ENCODE measurements around the gene TOX2.

Gene TOX2

DNA sequence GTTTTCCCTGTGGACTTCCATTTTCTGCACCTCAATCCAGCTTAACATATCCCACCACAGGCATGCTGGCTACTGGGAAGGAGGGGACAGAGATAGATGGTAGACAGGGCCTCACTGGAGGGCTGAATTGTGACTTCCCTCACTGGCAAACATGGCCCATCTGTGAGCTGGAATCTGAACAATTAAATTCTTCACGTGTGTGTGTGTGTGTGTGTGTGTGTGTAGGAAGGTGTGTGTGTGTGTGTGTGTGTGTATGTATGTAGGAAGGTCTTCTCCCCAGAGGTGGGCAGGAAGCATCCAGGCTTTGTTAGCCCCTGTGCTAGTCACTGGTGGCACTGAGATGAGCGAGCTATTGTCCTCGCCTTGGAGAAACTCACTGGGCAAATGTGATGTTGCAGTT, 5.4 kb upstream of the TOX2 start:
- Mint-ChIP-seq H3K27me3 (peaks cover 10% of the 10 kb centered on the region), H3K27ac (no peak overlapping the region), H3K36me3 (peaks cover 7% of the 10 kb centered on the region), H3K4me1 (ENCODE audit: low read depth) (peaks cover 14% of the 10 kb centered on the region), H3K4me3 (no peak overlapping the region), H3K9me3 (ENCODE audit: low read depth) (peaks cover 13% of the 10 kb centered on the region)

GRCh38 chr20:43909720-43910119, 4.9 kb upstream of the TOX2 start:
- Mint-ChIP-seq H3K9me3 (ENCODE audit: low read depth) (peaks cover 13% of the 10 kb centered on the region), H3K27me3 (peaks cover 10% of the 10 kb centered on the region), H3K27ac (no peak overlapping the region), H3K4me1 (ENCODE audit: low read depth) (peaks cover 14% of the 10 kb centered on the region), H3K36me3 (peaks cover 7% of the 10 kb centered on the region), H3K4me3 (no peak overlapping the region)

GRCh38 chr20:43910564-43910963, 4.1 kb upstream of the TOX2 start:
- Mint-ChIP-seq H3K27me3 (peaks cover 15% of the 10 kb centered on the region), H3K27ac (no peak overlapping the region), H3K36me3 (peaks cover 11% of the 10 kb centered on the region)

DNA sequence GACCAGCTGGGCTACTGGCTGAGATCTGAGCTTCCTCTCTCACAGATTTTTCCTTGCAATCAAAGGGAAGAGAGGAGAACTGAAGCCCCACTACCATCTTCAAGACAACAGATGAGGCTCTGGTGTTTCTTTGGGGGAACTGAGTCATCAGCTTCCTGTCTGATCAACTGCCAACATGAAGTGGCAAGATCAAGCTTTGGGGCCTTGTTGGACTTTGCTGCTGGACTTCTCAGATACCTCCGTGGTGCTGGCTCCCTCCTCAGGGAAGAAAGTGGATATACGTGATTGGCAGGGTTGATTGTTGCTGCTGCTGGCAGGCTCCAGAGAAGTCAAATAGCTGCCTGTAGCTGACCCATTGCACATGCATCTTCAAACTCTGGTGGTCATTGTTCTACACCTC, 3.6 kb upstream of the TOX2 start:
- H3K36me3 Mint-ChIP-seq, result peaks cover 11% of the 10 kb centered on the region
- no peak overlapping the region for H3K4me3 Mint-ChIP-seq
- H3K4me1 Mint-ChIP-seq (ENCODE audit: low read depth), result peaks cover 20% of the 10 kb centered on the region
- H3K27me3 Mint-ChIP-seq, result peaks cover 15% of the 10 kb centered on the region
- peaks cover 13% of the 10 kb centered on the region for H3K9me3 Mint-ChIP-seq (ENCODE audit: low read depth)
- no peak overlapping the region for H3K27ac Mint-ChIP-seq

More at GRCh38 chr20:43910564-43910963, 4.1 kb upstream of the TOX2 start:
- Mint-ChIP-seq H3K4me1 (ENCODE audit: low read depth) (peaks cover 20% of the 10 kb centered on the region), H3K9me3 (ENCODE audit: low read depth) (peaks cover 13% of the 10 kb centered on the region), H3K4me3 (no peak overlapping the region)

DNA sequence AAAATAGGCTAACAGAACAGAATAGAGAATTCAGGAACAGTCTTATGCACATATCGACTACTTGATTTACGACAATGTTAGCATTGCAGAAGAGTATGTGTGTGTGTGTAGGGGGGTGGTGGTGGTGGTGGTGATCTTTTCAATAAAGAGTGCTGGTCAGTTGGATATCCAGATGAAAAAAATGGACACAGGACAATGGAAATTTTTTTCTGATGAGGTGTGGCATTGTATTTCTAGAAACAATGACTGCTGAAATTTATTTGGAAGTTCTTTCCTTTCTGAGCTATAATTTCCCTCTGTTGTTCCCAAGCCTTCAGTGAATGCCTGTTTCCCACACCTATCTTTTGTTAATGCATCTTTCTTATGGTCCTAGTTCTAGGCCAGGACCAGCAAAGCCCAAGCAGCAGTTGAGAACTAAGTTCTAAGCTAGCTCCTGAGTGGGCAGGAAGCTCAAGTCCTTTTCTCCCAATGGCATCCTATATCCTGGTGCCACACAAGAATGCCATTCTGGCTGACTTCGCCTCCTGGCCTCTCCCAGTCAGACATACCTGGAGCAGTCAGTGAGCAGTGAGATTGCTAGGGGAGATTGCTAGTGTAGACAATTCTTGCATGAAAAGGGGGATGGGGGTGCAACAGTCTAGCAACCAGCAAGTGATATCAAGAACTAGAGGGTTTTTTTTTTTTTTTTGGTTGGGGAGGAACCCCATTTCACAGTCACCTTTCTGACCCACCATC, 1.2 kb upstream of the TOX2 start:
- peaks cover 9% of the 10 kb centered on the region for H3K36me3 Mint-ChIP-seq
- H3K27ac Mint-ChIP-seq, result peak overlapping the region; percentile 23
- peaks cover 23% of the 10 kb centered on the region for H3K27me3 Mint-ChIP-seq

DNA sequence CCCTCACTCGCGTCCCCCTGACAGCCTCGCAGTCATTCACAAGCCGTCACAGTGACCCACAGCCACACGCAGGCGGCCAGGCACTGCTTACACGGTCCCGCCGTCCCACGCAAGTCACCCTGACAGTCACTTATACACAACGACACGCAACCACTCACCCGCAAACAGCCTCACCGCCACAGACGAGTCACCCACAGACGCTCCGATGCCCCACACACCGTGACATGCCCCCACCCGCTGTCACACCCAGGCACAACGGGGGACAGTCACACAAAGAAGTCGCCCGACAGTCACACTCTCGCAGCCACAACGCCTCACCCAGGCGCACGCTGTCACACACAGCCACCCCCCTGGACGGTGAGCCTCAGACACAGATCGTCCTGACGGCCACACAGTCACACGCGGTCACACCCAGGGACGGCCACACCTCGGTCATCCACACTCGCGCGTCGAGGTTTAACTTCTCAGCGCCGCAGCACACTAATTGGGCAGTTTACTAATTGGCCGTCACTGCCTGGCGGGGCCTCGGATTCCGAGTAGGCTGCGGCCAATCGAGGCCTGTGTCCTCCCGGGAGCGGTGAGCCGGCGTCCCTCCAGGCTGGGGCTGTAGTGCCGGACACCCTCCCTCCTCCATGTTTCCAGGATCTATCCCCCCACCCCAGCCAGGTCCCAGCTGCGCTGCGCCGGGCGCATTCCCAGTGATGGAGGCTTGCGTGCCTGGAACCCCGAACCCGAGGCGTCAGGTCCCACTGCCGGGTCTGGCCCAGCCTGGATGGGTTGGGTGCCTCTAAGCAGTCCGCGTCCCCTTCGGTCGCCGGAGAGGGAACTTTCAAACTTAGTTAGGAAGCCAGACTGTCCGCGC, 790 bp downstream of the TOX2 start:
- Mint-ChIP-seq H3K27ac (peak overlapping the region; percentile 78), H3K9me3 (ENCODE audit: low read depth) (peaks cover 7% of the 10 kb centered on the region), H3K4me1 (ENCODE audit: low read depth) (peaks cover 29% of the 10 kb centered on the region), H3K27me3 (peaks cover 27% of the 10 kb centered on the region), H3K4me3 (peak overlapping the region; percentile 91), H3K36me3 (peaks cover 11% of the 10 kb centered on the region)

More for the DNA sequence above, 1.2 kb upstream of the TOX2 start:
- peak overlapping the region; percentile 83 for H3K4me3 Mint-ChIP-seq
- peaks cover 7% of the 10 kb centered on the region for H3K9me3 Mint-ChIP-seq (ENCODE audit: low read depth)
- H3K4me1 Mint-ChIP-seq (ENCODE audit: low read depth), result peaks cover 29% of the 10 kb centered on the region

DNA sequence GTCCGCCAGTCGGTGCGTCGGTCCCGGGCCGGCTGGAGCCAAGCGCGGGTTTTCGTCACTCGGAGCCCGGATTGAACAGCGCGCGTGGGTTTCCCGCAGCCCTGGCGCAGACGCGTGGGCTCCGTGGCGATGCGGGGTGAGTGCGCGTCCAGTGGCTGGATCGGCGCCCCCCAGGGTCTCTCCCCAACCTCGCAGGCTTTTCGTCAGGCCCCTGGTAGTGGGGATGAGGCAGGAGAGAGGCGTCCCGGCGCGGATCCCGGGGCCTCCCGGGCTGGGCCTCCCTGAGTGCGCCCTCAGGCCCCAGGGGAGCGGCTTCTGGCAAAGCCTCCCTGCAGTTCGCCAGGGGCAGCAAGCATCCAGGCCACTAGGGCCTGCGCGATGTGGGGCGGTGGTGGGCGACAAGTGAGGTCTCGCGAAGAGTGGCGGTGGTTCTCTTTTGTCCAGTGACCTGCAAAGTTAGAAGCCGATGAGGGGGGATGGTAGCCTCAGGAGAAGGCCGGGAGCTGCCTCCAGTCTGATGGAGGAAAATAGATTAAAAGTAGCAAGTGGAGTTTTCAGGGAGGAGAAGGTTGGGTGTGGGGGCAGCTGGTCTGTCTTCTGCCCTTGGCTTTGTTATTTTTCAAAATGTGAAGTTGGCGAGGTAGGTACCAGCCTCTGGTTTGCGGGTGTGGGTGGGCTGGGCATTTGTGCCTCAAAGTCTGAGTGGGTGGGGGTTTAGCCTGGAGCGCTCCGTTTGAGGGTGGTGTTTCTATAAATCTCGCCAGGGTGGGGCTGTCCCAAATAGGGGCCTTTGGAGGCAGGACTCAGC, 1.6 kb downstream of the TOX2 start:
- H3K4me3 Mint-ChIP-seq, result peak overlapping the region; percentile 47
- H3K4me1 Mint-ChIP-seq (ENCODE audit: low read depth), result peaks cover 24% of the 10 kb centered on the region
- H3K27me3 Mint-ChIP-seq, result peaks cover 27% of the 10 kb centered on the region
- peaks cover 11% of the 10 kb centered on the region for H3K36me3 Mint-ChIP-seq
- H3K9me3 Mint-ChIP-seq (ENCODE audit: low read depth), result peaks cover 7% of the 10 kb centered on the region
- H3K27ac Mint-ChIP-seq, result no peak overlapping the region

- Mint-ChIP-seq H3K9me3 (ENCODE audit: low read depth) (peaks cover 7% of the 10 kb centered on the region), H3K4me1 (ENCODE audit: low read depth) (peaks cover 30% of the 10 kb centered on the region), H3K27ac (no peak overlapping the region), H3K27me3 (peaks cover 27% of the 10 kb centered on the region), H3K36me3 (peaks cover 11% of the 10 kb centered on the region), H3K4me3 (peak overlapping the region; percentile 47)
Observed at GRCh38 chr20:43916881-43917371, 2.3 kb downstream of the TOX2 start.

DNA sequence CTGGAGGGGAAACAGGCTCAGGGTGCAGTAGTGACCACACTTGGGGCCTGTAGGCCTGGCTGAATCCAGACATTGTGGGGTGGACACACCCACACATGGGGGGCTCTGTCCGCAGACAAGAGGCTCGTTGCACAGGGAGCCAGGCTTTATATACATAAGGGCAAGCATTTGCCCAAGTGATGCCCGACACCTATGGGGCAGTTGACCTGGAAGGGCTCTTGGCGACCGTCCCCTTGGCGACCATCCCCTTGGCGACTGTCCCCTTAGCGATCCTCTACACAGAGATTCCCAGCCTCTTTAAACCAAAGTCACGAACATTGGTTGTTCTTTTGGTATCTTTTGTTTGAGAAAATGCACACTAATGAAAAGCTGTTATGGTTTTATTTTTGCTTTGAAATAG, 2.7 kb downstream of the TOX2 start:
- no peak overlapping the region for H3K4me3 Mint-ChIP-seq
- peaks cover 7% of the 10 kb centered on the region for H3K9me3 Mint-ChIP-seq (ENCODE audit: low read depth)
- H3K4me1 Mint-ChIP-seq (ENCODE audit: low read depth), result peaks cover 32% of the 10 kb centered on the region
- peaks cover 25% of the 10 kb centered on the region for H3K27me3 Mint-ChIP-seq
- no peak overlapping the region for H3K27ac Mint-ChIP-seq
- peaks cover 9% of the 10 kb centered on the region for H3K36me3 Mint-ChIP-seq

DNA sequence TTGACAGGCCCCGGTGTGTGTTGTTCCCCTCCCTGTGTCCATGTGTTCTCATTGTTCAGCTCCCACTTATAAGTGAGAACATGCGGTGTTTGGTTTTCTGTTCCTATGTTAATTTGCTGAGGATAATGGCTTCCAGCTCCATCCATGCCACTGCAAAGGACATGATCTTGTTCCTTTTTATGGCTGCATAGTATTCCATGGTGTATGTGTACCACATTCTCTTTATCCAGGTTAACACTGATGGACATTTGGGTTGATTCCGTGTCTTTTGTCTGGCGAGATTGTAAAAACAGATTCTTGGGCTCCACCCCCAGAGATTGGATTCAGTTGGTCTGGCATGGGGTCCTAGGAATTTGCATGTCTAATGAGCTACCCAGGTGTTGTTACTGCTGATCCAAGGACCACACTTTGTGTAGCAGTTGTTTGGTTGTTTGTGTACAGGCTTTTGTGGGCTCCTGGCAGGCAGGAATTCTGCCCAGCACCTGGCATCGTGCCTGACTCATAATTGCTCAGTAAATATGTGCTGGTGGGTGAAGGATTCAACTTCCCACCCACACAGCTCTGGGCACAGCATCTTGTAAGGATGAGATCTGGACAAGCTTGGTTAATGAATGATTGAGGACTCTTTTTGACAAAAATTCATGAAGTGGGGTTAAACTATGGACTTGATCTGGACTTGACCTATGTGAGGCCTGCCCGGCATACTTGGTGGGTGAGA, 5.2 kb downstream of the TOX2 start:
- Mint-ChIP-seq H3K27ac (no peak overlapping the region), H3K27me3 (peaks cover 17% of the 10 kb centered on the region), H3K4me3 (no peak overlapping the region), H3K4me1 (ENCODE audit: low read depth) (peaks cover 42% of the 10 kb centered on the region), H3K9me3 (ENCODE audit: low read depth) (no peaks in the 10 kb centered on the region), H3K36me3 (peaks cover 5% of the 10 kb centered on the region)

DNA sequence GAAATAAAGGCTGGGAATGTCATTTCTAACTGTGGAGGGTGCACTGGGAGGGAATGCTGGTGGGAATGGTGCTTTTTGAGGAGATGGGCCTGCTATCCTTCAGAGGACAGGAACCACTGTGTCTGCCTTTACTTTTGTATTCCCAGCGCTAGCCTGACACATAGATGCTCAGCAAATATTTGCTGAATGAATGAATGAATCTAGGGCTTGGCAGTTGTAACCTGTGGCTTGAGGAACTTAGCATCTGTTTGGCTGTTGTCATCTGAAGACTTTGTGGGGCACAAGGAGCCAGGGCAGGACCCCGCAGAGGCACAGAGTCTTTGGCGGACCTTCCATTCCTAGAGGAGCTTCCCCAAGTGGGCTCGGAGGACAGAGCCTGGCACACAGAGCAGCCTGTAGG, 6.1 kb downstream of the TOX2 start:
- H3K27me3 Mint-ChIP-seq, result peaks cover 11% of the 10 kb centered on the region
- H3K4me1 Mint-ChIP-seq (ENCODE audit: low read depth), result peaks cover 44% of the 10 kb centered on the region
- no peak overlapping the region for H3K27ac Mint-ChIP-seq
- no peaks in the 10 kb centered on the region for H3K9me3 Mint-ChIP-seq (ENCODE audit: low read depth)
- H3K36me3 Mint-ChIP-seq, result peaks cover 2% of the 10 kb centered on the region
- no peak overlapping the region for H3K4me3 Mint-ChIP-seq

- H3K27ac Mint-ChIP-seq, result no peak overlapping the region
- no peak overlapping the region for H3K4me3 Mint-ChIP-seq
- H3K36me3 Mint-ChIP-seq, result peaks cover 2% of the 10 kb centered on the region
- peaks cover 10% of the 10 kb centered on the region for H3K27me3 Mint-ChIP-seq
- no peaks in the 10 kb centered on the region for H3K9me3 Mint-ChIP-seq (ENCODE audit: low read depth)
- H3K4me1 Mint-ChIP-seq (ENCODE audit: low read depth), result peaks cover 49% of the 10 kb centered on the region
Observed at GRCh38 chr20:43921227-43921780, 6.7 kb downstream of the TOX2 start.

DNA sequence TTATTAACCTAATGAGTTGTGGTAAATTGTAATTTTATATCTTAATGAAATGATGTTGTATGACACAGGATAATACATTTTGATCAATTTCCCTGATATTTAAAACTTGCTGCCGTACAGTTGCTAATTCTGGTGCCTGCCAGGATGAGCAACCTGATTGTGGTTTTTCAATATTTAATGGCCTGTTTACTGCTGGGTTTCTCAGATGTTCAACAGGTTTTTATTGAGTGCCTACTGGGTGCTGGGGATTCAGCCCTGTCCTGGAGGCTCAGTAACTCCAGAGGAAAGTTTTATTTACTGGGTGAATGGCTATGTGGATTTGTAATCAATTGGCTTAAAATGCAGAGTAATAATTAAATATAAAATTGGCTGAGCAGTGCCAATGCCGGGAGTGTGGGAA, 8.0 kb downstream of the TOX2 start:
- peaks cover 8% of the 10 kb centered on the region for H3K27me3 Mint-ChIP-seq
- H3K27ac Mint-ChIP-seq, result no peak overlapping the region
- peaks cover 2% of the 10 kb centered on the region for H3K36me3 Mint-ChIP-seq
- H3K4me3 Mint-ChIP-seq, result no peak overlapping the region
- H3K9me3 Mint-ChIP-seq (ENCODE audit: low read depth), result no peaks in the 10 kb centered on the region
- H3K4me1 Mint-ChIP-seq (ENCODE audit: low read depth), result peaks cover 50% of the 10 kb centered on the region

- Mint-ChIP-seq H3K4me1 (ENCODE audit: low read depth) (peaks cover 56% of the 10 kb centered on the region), H3K27ac (peak overlapping the region; percentile 5), H3K9me3 (ENCODE audit: low read depth) (no peaks in the 10 kb centered on the region), H3K36me3 (peaks cover 2% of the 10 kb centered on the region), H3K27me3 (peaks cover 11% of the 10 kb centered on the region), H3K4me3 (no peak overlapping the region)
Observed at GRCh38 chr20:43923322-43923721, 8.7 kb downstream of the TOX2 start.
